Sigmoid colon (tissue), 7 donors: Measurements from ENCODE around the gene DPT. TPM values are rescaled to one million over a fixed set of nuclear protein-coding genes. Genes with fewer than 3 reads are reported as not detected.

ENCODE experiments used
- DNase-seq: peaks from one replicate; pipeline ENCODE4 v3.0.0-alpha.2; 2019
- H3K27ac ChIP-seq, 4 donors: fragments of 200-600 bp; sonication (generic); one replicate each; pipeline ENCODE4 v1.5.1; 2016 to 2019; ENCODE audit warnings: mild to moderate bottlenecking in 1 of 4
- H3K27me3 ChIP-seq, 3 donors: fragments of 200-600 bp; sonication (generic); one replicate each; pipeline ENCODE4 v1.5.1; 2019; ENCODE audit warnings: mild to moderate bottlenecking in 1 of 3
- H3K36me3 ChIP-seq, 4 donors: fragments of 200-600 bp; sonication (generic); one replicate each; pipeline ENCODE4 v1.5.1; 2016 to 2019
- H3K4me1 ChIP-seq, 4 donors: fragments of 200-600 bp; sonication (generic); one replicate each; pipeline ENCODE4 v1.5.1; 2017 to 2019
- H3K4me3 ChIP-seq, 4 donors: fragments of 200-600 bp; sonication (generic); one replicate each; pipeline ENCODE4 v1.5.1; 2017 to 2019; ENCODE audit warnings: mild to moderate bottlenecking in 2 of 4, moderate library complexity in 1 of 4
- H3K9me3 ChIP-seq, 4 donors: fragments of 200-600 bp in 3 of 4; sonication (generic) in 3 of 4; one replicate each; pipeline versions ENCODE4 v1.5.1 to v1.6.1; 2013 to 2019
- EP300 ChIP-seq, 4 donors: sonication (generic); formaldehyde crosslinking; IDR thresholded peaks; one replicate each; pipeline ENCODE4 v1.6.1; 2017; ENCODE audit warnings: antibody characterized with exemption in 4 of 4
- POLR2A ChIP-seq, 2 donors: fragments of 450-650 bp; IDR thresholded peaks; one replicate each; pipeline ENCODE4 v1.6.1; 2016; ENCODE audit warnings: antibody characterized with exemption in 2 of 2, mild to moderate bottlenecking in 2 of 2, moderate library complexity in 2 of 2
- POLR2AphosphoS5 ChIP-seq, 4 donors: sonication (generic); formaldehyde crosslinking; IDR thresholded peaks; one replicate each; pipeline ENCODE4 v1.6.1; 2017; ENCODE audit warnings: antibody characterized with exemption in 4 of 4
- WGBS, 2 donors: extraction: QIAGEN DNeasy Blood & Tissue Kit; methylation state at CpG; one replicate each; pipeline ENCODE4 v1.1.7; 2013; 5-methylcytosine and 5-hydroxymethylcytosine counted together
- intact Hi-C: fragments of 100-400 bp; cut with DNase I; formaldehyde crosslinking; loops from one replicate; pipeline ENCODE4 v1.15.1; 2023
- polyA plus RNA-seq, 3 donors: library from polyadenylated mRNA; stranded (reverse); fragments of 200-250 nt; gene quantifications; one replicate each; pipeline ENCODE4 v1.2.3, GENCODE V29; 2013
- total RNA-seq, 4 donors: library from RNA; depleted of rRNA; stranded (reverse); fragments of >200 nt; gene quantifications; one replicate each; pipeline ENCODE4 v1.1.0, GENCODE V29; 2016
- TF ChIP-seq, protein P1 (sequence below), 4 experiments: fragments of 450-650 bp in 3 of 4; fragments of 200-600 bp in 1 of 4; IDR thresholded peaks; one replicate each; pipeline ENCODE4 v1.5.1; 2016 to 2019; ENCODE audit warnings: antibody characterized with exemption in 4 of 4, mild to moderate bottlenecking in 3 of 4, moderate library complexity in 2 of 4
- donor health status: healthy with polysubstance abuse.
- donor health status: Bipolar disorder and iron deficiency.
- donor health status: healthy.

Gene DPT
- total and polyA plus RNA-seq, 7 donors = 2.1 to 519 (median 249) TPM

DNA sequence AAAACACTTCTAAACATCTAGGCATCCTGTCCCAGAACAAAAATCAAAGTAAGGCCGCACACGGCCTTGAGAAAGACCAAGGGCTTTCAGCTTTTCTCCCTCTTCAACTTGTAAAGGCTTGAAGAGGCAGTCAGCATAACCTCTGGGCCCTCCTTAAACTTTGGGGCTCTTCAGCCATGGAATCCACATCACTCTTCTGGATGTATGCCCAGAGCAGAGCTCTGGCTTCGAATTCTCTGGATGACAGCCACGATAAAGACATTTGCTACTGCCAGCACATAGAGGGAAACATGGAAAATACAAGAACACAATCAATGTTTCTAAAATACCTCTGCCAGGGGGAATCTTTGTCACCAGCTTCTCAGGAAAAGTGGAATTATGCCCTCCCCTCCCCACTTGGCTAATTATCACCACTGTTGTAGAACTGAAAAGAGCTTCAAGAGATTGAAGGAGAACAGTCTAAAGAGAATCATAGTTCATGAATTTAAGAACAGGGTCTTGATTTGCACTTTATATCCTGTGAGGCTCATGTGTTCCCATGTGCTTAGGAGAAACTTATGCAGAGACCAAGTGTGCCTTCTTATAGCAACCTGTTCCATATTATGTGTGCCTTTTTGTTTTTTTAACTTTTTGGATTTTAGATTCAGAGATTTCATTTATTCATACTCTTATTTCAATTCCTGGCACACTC, 39.0 kb upstream of the DPT start:
- Histone ChIP-seq H3K4me1 (peaks cover 0 to 38% (median 22%) of the 10 kb centered on the region in 4 donors), H3K27ac (peak overlapping the region; percentile 42 to 63 (median 54)), H3K9me3 (no peaks in the 10 kb centered on the region), H3K27me3 (no peaks in the 10 kb centered on the region), H3K36me3 (no peaks in the 10 kb centered on the region), H3K4me3 (no peak overlapping the region)
- DNase-seq = peak; percentile 78
- 68 to 77% methylated on average over 4 of the region's 4 CpGs for WGBS, 2 donors
- TF ChIP-seq POLR2AphosphoS5 (IDR thresholded peaks at IDR 0.05) (peak in 3 of 4 donors; percentile 25 to 49 (median 41)), EP300 (IDR thresholded peaks at IDR 0.05) (no peak)
- intact Hi-C loops = loop anchor here (5.0 kb wide), 1 partner anchor 334 kb away; no protein-coding TSS in a partner anchor

DNA sequence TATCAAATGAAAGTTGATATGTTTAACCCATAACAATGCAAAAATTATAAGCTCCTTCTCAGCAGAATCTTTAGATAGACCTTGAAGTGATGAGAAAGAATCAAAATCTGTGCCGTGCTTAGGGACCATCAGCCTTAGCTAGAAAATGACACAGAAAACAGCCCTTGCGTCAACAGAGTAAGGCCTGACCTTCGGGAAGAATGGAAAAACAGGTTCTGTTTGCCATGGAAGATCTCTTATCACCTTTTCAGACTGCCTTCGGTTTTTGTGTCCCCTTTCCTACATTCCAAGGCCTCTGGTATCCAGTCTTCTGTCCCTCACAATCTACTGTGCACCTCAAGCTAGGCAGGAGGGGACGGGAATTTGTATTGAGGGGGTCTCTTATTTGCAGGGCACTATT, 37.6 kb upstream of the DPT start:
- DNase-seq = no peak
- H3K27ac ChIP-seq = no peak overlapping the region
- intact Hi-C loops = loop anchor here (5.0 kb wide), 1 partner anchor 336 kb away; no protein-coding TSS in a partner anchor
- H3K27me3 ChIP-seq = no peaks in the 10 kb centered on the region
- H3K4me1 ChIP-seq = peaks cover 0 to 23% (median 16%) of the 10 kb centered on the region in 4 donors
- H3K4me3 ChIP-seq = no peak overlapping the region
- no peak for TF ChIP-seq EP300 (IDR thresholded peaks at IDR 0.05)
- TF ChIP-seq POLR2AphosphoS5 (IDR thresholded peaks at IDR 0.05) = no peak
- TF ChIP-seq POLR2A (IDR thresholded peaks at IDR 0.05) = no peak
- TF ChIP-seq, protein P1, sequence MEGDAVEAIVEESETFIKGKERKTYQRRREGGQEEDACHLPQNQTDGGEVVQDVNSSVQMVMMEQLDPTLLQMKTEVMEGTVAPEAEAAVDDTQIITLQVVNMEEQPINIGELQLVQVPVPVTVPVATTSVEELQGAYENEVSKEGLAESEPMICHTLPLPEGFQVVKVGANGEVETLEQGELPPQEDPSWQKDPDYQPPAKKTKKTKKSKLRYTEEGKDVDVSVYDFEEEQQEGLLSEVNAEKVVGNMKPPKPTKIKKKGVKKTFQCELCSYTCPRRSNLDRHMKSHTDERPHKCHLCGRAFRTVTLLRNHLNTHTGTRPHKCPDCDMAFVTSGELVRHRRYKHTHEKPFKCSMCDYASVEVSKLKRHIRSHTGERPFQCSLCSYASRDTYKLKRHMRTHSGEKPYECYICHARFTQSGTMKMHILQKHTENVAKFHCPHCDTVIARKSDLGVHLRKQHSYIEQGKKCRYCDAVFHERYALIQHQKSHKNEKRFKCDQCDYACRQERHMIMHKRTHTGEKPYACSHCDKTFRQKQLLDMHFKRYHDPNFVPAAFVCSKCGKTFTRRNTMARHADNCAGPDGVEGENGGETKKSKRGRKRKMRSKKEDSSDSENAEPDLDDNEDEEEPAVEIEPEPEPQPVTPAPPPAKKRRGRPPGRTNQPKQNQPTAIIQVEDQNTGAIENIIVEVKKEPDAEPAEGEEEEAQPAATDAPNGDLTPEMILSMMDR (IDR thresholded peaks at IDR 0.05) = no peak
- H3K9me3 ChIP-seq = no peaks in the 10 kb centered on the region
- 56 to 84% methylated on average over 5 of the region's 5 CpGs for WGBS, 2 donors
- H3K36me3 ChIP-seq = no peaks in the 10 kb centered on the region

DNA sequence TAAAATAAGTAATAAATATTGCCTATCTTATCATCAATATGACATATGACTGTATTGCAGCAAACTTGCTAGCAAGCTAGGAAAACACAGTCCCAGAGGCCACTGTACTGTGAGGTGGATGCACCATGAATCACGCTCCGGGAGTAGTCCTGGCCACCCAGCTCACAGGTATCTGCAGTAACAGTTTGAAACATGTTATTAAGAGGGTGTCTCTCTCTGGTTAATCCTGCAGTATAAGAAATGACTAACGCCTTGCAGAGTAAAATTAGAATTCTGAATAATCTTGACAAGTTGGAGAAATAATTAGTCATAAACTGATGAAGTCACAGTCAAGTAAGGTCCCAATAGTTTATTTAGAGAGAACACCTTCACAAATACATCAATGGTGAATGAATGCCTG, 34.0 kb upstream of the DPT start:
- no peak overlapping the region for H3K27ac ChIP-seq
- no peak overlapping the region for H3K4me3 ChIP-seq
- H3K9me3 ChIP-seq = no peaks in the 10 kb centered on the region
- intact Hi-C loops = no loop called here
- 91 to 93% methylated on average over 3 of the region's 3 CpGs for WGBS, 2 donors
- TF ChIP-seq POLR2AphosphoS5 (IDR thresholded peaks at IDR 0.05) (no peak), EP300 (IDR thresholded peaks at IDR 0.05) (no peak), POLR2A (IDR thresholded peaks at IDR 0.05) (no peak)
- TF ChIP-seq, protein P1 (IDR thresholded peaks at IDR 0.05) = no peak
- H3K27me3 ChIP-seq = no peaks in the 10 kb centered on the region
- H3K36me3 ChIP-seq = no peaks in the 10 kb centered on the region
- no peak for DNase-seq
- peaks cover 0 to 10% (median 7%) of the 10 kb centered on the region in 4 donors for H3K4me1 ChIP-seq

DNA sequence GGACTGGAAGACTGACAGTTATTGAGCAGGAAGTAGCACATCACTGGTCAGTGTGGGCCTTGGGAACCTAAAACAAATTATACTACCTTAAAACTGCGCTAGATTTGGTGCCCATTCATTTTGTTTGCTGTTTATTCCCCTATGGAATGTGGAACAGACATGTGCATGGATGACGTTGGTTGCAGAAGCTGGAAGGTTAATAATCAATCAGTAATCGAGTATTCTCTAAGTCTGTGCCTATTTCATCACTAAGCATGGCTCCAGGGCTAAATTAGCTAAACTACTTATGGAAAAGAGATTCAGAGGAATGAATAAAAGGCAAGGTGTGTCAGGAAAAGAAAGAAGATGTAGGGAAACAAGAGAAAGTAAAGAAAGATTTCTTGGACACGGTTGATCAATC, 33.5 kb upstream of the DPT start:
- 90 to 95% methylated on average over 4 of the region's 4 CpGs for WGBS, 2 donors
- DNase-seq = no peak

DNA sequence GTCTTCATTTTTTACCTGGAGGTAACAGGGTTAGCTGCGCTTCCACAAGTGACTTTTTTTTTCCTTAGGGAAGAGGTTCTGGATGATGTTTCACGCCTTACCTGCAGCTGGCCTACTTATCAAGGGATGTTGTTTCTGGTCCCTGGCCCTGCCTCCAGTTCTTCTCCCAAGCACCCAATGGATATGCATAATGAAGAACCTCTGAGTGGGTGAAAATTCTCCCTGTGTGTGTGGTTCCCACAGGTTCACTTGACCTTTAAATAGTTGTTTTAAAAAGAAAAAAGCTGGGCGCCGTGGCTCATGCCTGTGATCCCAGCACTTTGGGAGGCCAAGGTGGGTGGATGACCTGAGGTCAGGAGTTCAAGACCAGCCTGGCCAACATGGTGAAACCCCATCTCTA, 31.8 kb upstream of the DPT start:
- Histone ChIP-seq H3K27ac (no peak overlapping the region), H3K27me3 (no peaks in the 10 kb centered on the region), H3K4me3 (no peak overlapping the region), H3K4me1 (no peaks in the 10 kb centered on the region), H3K9me3 (no peaks in the 10 kb centered on the region), H3K36me3 (no peaks in the 10 kb centered on the region)
- TF ChIP-seq POLR2AphosphoS5 (IDR thresholded peaks at IDR 0.05) (no peak), EP300 (IDR thresholded peaks at IDR 0.05) (no peak), POLR2A (IDR thresholded peaks at IDR 0.05) (no peak)
- TF ChIP-seq, protein P1 (IDR thresholded peaks at IDR 0.05) = no peak
- DNase-seq = no peak
- intact Hi-C loops = no loop called here
- 97 to 99% methylated on average over 4 of the region's 4 CpGs for WGBS, 2 donors

More for the DNA sequence above, 33.5 kb upstream of the DPT start:
- intact Hi-C loops = no loop called here
- H3K27ac ChIP-seq = no peak overlapping the region
- H3K4me1 ChIP-seq = peaks cover 0 to 5% (median 1%) of the 10 kb centered on the region in 4 donors
- TF ChIP-seq, protein P1 (IDR thresholded peaks at IDR 0.05) = no peak
- TF ChIP-seq POLR2A (IDR thresholded peaks at IDR 0.05) (no peak), POLR2AphosphoS5 (IDR thresholded peaks at IDR 0.05) (no peak)
- no peak overlapping the region for H3K4me3 ChIP-seq
- H3K9me3 ChIP-seq = no peaks in the 10 kb centered on the region
- H3K27me3 ChIP-seq = no peaks in the 10 kb centered on the region
- H3K36me3 ChIP-seq = no peaks in the 10 kb centered on the region
